Measurements from ENCODE around the gene DOK3. TPM values are rescaled to one million over a fixed set of nuclear protein-coding genes. Genes with fewer than 3 reads are reported as not detected.
A peak's percentile ranks its signal among the peaks of the same experiment; 100 is the strongest.

The DOK3 gene
- total and polyA plus RNA-seq, 4 donors: 3.4 to 15.8 (median 8.9) TPM

DNA sequence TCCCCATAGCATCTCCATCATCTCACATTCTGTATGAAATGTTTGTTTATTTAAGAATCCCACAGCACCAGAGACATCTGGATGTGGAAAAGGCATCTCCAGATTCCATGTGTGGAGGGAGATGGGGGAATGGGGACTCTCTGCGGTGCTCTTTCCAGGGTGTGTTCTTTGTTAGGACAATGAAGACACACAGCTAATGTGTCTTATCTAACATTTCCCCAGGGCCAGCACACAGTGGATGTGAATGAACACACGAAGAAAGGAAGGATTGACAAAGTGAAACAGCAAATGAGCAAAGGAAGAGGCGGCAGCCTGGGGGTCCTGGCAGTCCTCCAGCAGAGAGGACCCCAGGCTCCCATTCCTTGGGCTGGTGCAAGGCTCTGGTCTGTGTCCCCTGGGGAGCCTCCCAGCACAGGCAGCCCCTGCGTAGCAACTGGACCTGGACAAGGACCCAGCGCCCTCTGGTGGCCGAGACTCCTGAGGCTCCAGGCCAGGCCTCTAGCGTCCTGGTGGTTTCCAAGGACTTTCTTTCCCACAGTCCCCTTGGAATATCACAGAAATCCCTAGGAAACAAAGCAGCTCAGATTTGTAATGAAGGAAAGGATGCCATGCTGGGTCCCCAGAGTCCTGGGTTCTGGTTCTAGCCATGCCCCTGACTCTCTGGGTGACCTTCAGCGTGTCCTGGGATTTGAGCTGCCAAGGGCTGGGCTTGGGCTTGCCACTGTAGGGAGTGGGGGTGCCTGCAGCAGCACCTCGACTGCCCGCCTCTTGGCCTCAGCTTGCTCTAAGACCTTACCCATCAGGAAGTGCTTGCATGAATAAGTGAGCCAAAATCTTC lies 8.7 kb downstream of the DOK3 start:
- peaks cover 41% of the 10 kb centered on the region for H3K4me1 ChIP-seq (ENCODE audit: control insufficient read depth, insufficient read depth, low read length)
- 38% methylated on average over 6 of the region's 10 CpGs for WGBS (ENCODE audit: insufficient coverage)
- H3K27ac ChIP-seq (ENCODE audit: low read depth, low read length): peak overlapping the region; percentile 26
- peaks cover 7% of the 10 kb centered on the region for H3K27me3 ChIP-seq (ENCODE audit: control insufficient read depth, insufficient read depth, low read length)
- peaks cover 31% of the 10 kb centered on the region for H3K36me3 ChIP-seq (ENCODE audit: control insufficient read depth, insufficient read depth, low read length)
- peak in 5 of 6 donors; percentile 64 to 95 (median 78) for DNase-seq (ENCODE audit: low read depth in 4 of 6, low spot score in 6 of 6)
- no peak overlapping the region for H3K4me3 ChIP-seq (ENCODE audit: low read depth, low read length)
- H3K9me3 ChIP-seq (ENCODE audit: control insufficient read depth, insufficient read depth, low read length): no peaks in the 10 kb centered on the region

DNA sequence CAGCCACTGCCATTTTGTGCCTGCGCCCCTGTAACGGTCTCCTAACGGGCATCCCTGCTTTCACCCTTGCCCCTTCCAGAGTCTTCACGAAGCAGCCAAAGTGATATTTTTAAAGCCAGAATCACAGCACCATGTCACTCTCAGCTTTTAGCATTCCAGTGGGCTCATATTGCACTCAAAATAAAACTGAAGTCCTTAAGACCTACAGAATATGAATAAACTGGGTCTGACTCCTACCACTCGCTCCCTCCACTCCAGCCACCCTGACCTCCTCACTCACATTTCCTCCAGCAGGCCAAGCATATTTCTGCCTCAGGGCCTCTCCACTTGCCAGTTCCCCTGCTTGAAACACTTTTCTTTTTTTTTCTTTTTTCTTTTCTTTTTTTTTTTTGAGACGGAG lies 9.8 kb downstream of the DOK3 start:
- Histone ChIP-seq H3K4me3 (ENCODE audit: low read depth, low read length) (no peak overlapping the region), H3K36me3 (ENCODE audit: control insufficient read depth, insufficient read depth, low read length) (peaks cover 35% of the 10 kb centered on the region), H3K27ac (ENCODE audit: low read depth, low read length) (no peak overlapping the region), H3K9me3 (ENCODE audit: control insufficient read depth, insufficient read depth, low read length) (no peaks in the 10 kb centered on the region), H3K4me1 (ENCODE audit: control insufficient read depth, insufficient read depth, low read length) (peaks cover 51% of the 10 kb centered on the region), H3K27me3 (ENCODE audit: control insufficient read depth, insufficient read depth, low read length) (peaks cover 7% of the 10 kb centered on the region)
- no peak for DNase-seq (ENCODE audit: low read depth in 4 of 6, low spot score in 6 of 6)
- WGBS (ENCODE audit: insufficient coverage): 75% methylated on average over 5 of the region's 6 CpGs

DNA sequence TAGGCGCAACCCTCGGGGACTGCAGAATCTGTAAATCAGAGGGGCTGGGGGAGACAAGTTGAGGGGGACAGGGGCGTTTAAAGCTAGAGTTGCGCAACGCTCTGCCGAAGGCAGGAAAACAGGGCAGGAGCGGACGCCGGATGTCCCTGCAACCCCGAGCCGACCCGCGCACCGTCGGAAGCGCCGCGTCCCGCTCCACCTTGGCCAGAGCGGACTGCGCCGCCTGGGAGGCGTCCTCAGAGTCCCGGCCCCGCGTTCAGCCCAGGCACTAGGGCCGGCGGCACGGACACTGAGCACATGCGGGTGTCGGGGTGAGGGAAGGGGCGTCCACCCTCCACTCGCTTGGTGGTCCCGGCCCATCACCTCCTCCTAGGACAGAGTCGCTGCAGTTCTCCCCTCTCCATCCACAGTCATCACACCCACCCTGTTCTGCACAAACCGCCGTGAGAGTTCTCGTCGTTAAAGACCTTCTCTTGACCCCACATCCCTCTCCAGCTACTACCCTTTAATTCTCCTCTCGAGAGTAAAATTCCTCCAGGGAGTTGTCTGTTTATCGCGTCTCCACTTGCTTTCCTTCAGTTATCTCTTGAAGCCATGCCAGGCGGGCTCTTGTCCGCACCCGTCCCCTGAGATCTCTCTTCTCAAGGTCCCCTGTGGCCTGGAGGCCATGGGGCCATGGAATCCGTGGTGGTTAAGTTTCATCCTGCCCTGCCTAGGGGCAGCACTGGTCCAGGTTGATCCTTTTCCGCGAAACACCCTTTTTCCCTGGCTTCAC lies 11.4 kb downstream of the DOK3 start:
- H3K4me1 ChIP-seq (ENCODE audit: control insufficient read depth, insufficient read depth, low read length): peaks cover 68% of the 10 kb centered on the region

GRCh38 chr5:177497292-177498012 lies 12.2 kb downstream of the DOK3 start, which contains the start of gene PDLIM7:
PDLIM7 (minus strand) TSS chr5:177497604; CDS start chr5:177496512, 1,092 bp downstream.
- Histone ChIP-seq H3K9me3 (ENCODE audit: control insufficient read depth, insufficient read depth, low read length) (no peaks in the 10 kb centered on the region), H3K27ac (ENCODE audit: low read depth, low read length) (peak within 1 kb of the TSS; percentile 93), H3K4me3 (ENCODE audit: low read depth, low read length) (peak within 1 kb of the TSS; percentile 74), H3K4me1 (ENCODE audit: control insufficient read depth, insufficient read depth, low read length) (peaks cover 68% of the 10 kb centered on the region), H3K27me3 (ENCODE audit: control insufficient read depth, insufficient read depth, low read length) (peaks cover 7% of the 10 kb centered on the region), H3K36me3 (ENCODE audit: control insufficient read depth, insufficient read depth, low read length) (peaks cover 29% of the 10 kb centered on the region)
- DNase-seq (ENCODE audit: low read depth in 4 of 6, low spot score in 6 of 6): peak in 5 of 6 donors; percentile 82 to 98 (median 91)
- under 1% methylated on average over 72 of the region's 73 CpGs for WGBS (ENCODE audit: insufficient coverage)

More for the DNA sequence above, 11.4 kb downstream of the DOK3 start:
- Histone ChIP-seq H3K27me3 (ENCODE audit: control insufficient read depth, insufficient read depth, low read length) (peaks cover 7% of the 10 kb centered on the region), H3K27ac (ENCODE audit: low read depth, low read length) (peak overlapping the region; percentile 42), H3K4me3 (ENCODE audit: low read depth, low read length) (peak overlapping the region; percentile 74), H3K9me3 (ENCODE audit: control insufficient read depth, insufficient read depth, low read length) (no peaks in the 10 kb centered on the region), H3K36me3 (ENCODE audit: control insufficient read depth, insufficient read depth, low read length) (peaks cover 30% of the 10 kb centered on the region)
- DNase-seq (ENCODE audit: low read depth in 4 of 6, low spot score in 6 of 6): no peak
- WGBS (ENCODE audit: insufficient coverage): 9% methylated on average over 48 of the region's 48 CpGs

DNA sequence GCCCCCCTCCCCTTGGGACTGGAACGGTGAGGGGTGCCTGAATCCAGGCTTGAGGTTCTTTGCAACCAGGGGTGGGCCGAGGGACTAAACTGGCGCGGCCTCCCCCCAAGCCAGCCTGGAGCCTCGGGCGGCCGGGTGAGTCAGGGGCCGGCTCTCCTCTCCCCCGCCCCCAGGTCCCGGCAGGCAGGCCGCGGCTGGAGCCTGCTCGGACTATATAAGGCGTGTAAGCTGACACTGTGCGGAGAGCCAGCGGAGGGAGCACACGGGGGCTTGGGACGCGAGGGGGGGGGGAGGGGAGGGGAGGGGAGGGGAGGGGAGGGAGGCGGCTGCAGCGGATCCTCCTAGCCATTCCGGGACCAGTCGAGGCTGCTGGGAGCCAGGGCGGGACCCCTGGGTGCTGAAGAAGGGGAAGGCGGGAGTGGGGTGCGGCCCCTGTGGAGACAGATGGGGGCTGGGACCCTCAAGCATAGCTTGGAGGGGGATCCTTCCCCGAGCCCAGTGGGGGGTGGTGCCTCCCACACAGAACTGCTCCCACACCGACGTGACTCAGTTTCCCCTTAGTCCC lies 12.8 kb downstream of the DOK3 start:
- H3K9me3 ChIP-seq (ENCODE audit: control insufficient read depth, insufficient read depth, low read length): no peaks in the 10 kb centered on the region
- WGBS (ENCODE audit: insufficient coverage): 0% methylated on average over 6 of the region's 29 CpGs
- H3K27ac ChIP-seq (ENCODE audit: low read depth, low read length): peak overlapping the region; percentile 93
- H3K4me1 ChIP-seq (ENCODE audit: control insufficient read depth, insufficient read depth, low read length): peaks cover 68% of the 10 kb centered on the region
- H3K4me3 ChIP-seq (ENCODE audit: low read depth, low read length): peak overlapping the region; percentile 74
- DNase-seq (ENCODE audit: low read depth in 4 of 6, low spot score in 6 of 6): peak in 2 of 6 donors; percentile 67 to 83
- H3K27me3 ChIP-seq (ENCODE audit: control insufficient read depth, insufficient read depth, low read length): peaks cover 7% of the 10 kb centered on the region
- H3K36me3 ChIP-seq (ENCODE audit: control insufficient read depth, insufficient read depth, low read length): peaks cover 35% of the 10 kb centered on the region

DNA sequence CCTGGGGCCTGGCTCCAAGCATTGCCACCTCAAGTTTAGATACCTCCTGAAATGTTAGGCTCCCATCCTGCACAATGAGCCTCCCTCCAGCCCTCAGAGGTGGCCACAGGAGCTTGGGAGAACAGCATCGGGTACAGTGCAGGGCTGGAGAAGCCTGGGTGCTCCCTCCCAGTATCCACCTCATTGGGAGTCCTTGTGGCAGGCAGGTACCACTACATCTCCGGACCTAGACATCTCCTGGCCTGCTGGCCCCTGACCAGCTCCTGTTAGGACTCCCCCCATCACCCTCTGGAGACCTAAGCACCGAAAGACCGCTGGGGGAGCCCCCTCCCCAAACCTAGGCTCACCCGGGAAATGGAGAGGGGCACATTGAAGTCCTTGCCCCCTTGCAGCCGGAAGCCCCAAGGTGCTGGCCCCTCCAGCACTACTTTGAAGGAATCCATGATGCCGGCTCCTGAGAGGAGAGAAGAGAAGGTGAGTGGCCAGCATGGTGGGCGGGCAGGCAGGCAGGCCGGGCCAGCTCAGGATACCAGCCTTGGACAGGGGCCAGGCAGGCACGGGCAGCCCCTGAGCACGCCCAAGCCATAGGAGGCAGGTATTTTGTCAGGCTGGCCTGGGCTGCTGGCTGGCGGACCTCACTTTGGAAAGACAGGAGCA lies 13.4 kb downstream of the DOK3 start:
- no peaks in the 10 kb centered on the region for H3K9me3 ChIP-seq (ENCODE audit: control insufficient read depth, insufficient read depth, low read length)
- peak overlapping the region; percentile 93 for H3K27ac ChIP-seq (ENCODE audit: low read depth, low read length)
- 32% methylated on average over 9 of the region's 12 CpGs for WGBS (ENCODE audit: insufficient coverage)
- H3K36me3 ChIP-seq (ENCODE audit: control insufficient read depth, insufficient read depth, low read length): peaks cover 40% of the 10 kb centered on the region
- peaks cover 67% of the 10 kb centered on the region for H3K4me1 ChIP-seq (ENCODE audit: control insufficient read depth, insufficient read depth, low read length)
- H3K27me3 ChIP-seq (ENCODE audit: control insufficient read depth, insufficient read depth, low read length): peaks cover 7% of the 10 kb centered on the region
- H3K4me3 ChIP-seq (ENCODE audit: low read depth, low read length): peak overlapping the region; percentile 74
- no peak for DNase-seq (ENCODE audit: low read depth in 4 of 6, low spot score in 6 of 6)

DNA sequence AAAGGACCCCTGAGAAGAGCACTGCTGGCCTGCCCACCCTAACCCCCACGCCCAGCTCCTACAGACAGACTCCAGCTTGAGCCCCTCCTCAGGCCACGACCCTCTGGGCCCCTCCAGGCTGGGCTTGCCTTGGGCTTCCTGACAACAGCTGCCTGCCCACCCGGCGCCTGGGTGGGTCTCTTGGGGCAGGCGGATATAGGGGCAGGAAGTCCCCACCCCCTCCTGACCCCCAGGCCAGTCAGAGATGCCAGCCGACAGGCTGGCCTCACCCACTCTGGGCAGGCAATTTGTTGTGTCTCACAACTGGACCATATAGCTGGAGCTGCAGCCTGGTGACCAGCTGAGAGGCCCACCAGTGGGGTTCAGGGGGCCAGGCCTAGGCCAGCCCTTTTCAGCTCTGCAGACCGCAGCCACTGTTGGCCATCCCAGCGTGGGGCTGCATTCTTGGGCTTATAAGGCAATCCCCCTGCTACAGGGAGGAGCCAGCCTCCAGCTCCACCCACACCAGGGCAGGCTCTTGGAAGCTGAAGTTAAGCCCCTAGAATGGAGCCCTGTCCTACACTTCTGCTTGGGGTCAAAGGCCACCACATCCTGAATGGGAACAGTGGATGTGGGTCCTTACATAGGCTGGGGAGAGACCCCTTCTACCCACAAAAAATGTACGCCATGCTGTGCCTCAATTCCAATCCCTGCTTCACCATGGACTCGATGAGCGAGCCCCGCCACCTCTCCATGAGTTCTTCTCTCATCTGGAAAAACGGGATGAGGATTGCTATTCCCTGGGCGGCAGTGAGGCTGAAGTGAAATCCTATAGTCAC lies 14.2 kb downstream of the DOK3 start:
- peaks cover 7% of the 10 kb centered on the region for H3K27me3 ChIP-seq (ENCODE audit: control insufficient read depth, insufficient read depth, low read length)
- peak overlapping the region; percentile 93 for H3K27ac ChIP-seq (ENCODE audit: low read depth, low read length)
- no peaks in the 10 kb centered on the region for H3K9me3 ChIP-seq (ENCODE audit: control insufficient read depth, insufficient read depth, low read length)
- WGBS (ENCODE audit: insufficient coverage): 60% methylated on average over 12 of the region's 14 CpGs
- peaks cover 48% of the 10 kb centered on the region for H3K36me3 ChIP-seq (ENCODE audit: control insufficient read depth, insufficient read depth, low read length)
- peak in 1 of 6 donors; percentile 80 for DNase-seq (ENCODE audit: low read depth in 4 of 6, low spot score in 6 of 6)
- peak overlapping the region; percentile 74 for H3K4me3 ChIP-seq (ENCODE audit: low read depth, low read length)
- H3K4me1 ChIP-seq (ENCODE audit: control insufficient read depth, insufficient read depth, low read length): peaks cover 65% of the 10 kb centered on the region

All from spinal cord (tissue), 10 donors.